K562 (cell line): ENCODE data around the gene ICA1. TPM values are rescaled to one million over a fixed set of nuclear protein-coding genes. Genes with fewer than 3 reads are reported as not detected.

Source experiments
- ATAC-seq: fragments of 200-7000 bp; cut with Tn5 transposase; 3 replicates; pipeline ENCODE4 v1.9.1; 2020; ENCODE audit warnings: moderate library complexity
- BruUV-seq: library from RNA; stranded (reverse); fragments of 400-500 nt; replicated peaks from 2 replicates; lab custom pipeline; 2021; lab: Mats Ljungman, UMichigan
- CTCF ChIA-PET: fragments of 300-600 bp; formaldehyde crosslinking; extraction: SDS; loops from one replicate; lab custom pipeline; 2021; ENCODE audit warnings: low intra/inter-chr PET ratio; lab: Yijun Ruan, JAX
- POLR2A ChIA-PET: fragments of 300-600, 350-650 bp; sonication (Branson Sonifier 250); formaldehyde crosslinking; extraction: SDS; loops from one replicate; lab custom pipeline; 2021; ENCODE audit warnings: antibody characterized with exemption, inconsistent platforms; lab: Yijun Ruan, JAX
- DNase-seq, 4 experiments: peaks; one replicate each; pipeline versions ENCODE4 v3.0.0 to v3.0.0-alpha.2; 2011 to 2018; ENCODE audit warnings: low spot score in 3 of 4, mixed read lengths in 3 of 4; ENCODE audit errors: extremely low read depth in 1 of 4
- FAIRE-seq: peaks from 2 replicates; lab custom pipeline; 2011; peaks lifted over from hg19 to GRCh38; lab: Jason Lieb, UNC
- H2AFZ ChIP-seq: 2 replicates; pipeline ENCODE4 v1.6.0; 2011; ENCODE audit warnings: low read depth, low read length, control low read depth, inconsistent platforms
- H3K27ac ChIP-seq: fragments of 200-600 bp; 3 replicates; pipeline ENCODE4 v1.8.0; 2011; ENCODE audit warnings: low read depth, mild to moderate bottlenecking, control low read depth, inconsistent platforms, low read length, moderate library complexity, mixed read lengths; ENCODE audit errors: extremely low read depth
- H3K27me3 ChIP-seq, 2 experiments: fragments of 300-600 bp in 1 of 2; 2 replicates in 1 of 2; 3 replicates in 1 of 2; pipeline versions ENCODE4 v1.6.0 to v1.8.0; 2011; ENCODE audit warnings: inconsistent platforms in 2 of 2, low read length in 2 of 2, mild to moderate bottlenecking in 1 of 2, mixed read lengths in 1 of 2, moderate library complexity in 1 of 2; ENCODE audit not compliant: control insufficient read depth in 2 of 2, insufficient read depth in 2 of 2
- H3K36me3 ChIP-seq: fragments of 300-600 bp; 3 replicates; pipeline ENCODE4 v1.8.0; 2011; ENCODE audit warnings: mild to moderate bottlenecking, low read length, inconsistent platforms; ENCODE audit not compliant: control insufficient read depth, insufficient read depth
- H3K4me1 ChIP-seq, 2 experiments: fragments of 200-600 bp in 1 of 2; replicated peaks in 1 of 2; 2 replicates in 1 of 2; 3 replicates in 1 of 2; pipeline versions ENCODE4 v1.5.1 to v1.8.0; 2011; ENCODE audit warnings: inconsistent platforms in 2 of 2, low read length in 2 of 2, mild to moderate bottlenecking in 1 of 2, mixed read lengths in 1 of 2, moderate library complexity in 1 of 2; ENCODE audit not compliant: control insufficient read depth in 2 of 2, insufficient read depth in 2 of 2
- H3K4me2 ChIP-seq: 2 replicates; pipeline ENCODE4 v1.6.1; 2011; ENCODE audit warnings: low read length, control low read depth, inconsistent platforms, mixed read lengths; ENCODE audit not compliant: insufficient read depth
- H3K4me3 ChIP-seq: fragments of 200-600 bp; sonication (generic), shearing (Covaris generic); 2 replicates; pipeline ENCODE4 v1.5.1; 2016; ENCODE audit warnings: control low read depth, inconsistent platforms
- H3K79me2 ChIP-seq: fragments of 200-600 bp; 3 replicates; pipeline ENCODE4 v1.8.0; 2011; ENCODE audit warnings: low read length, inconsistent platforms; ENCODE audit not compliant: control insufficient read depth, insufficient read depth
- H3K9ac ChIP-seq, 2 experiments: 2 replicates each; pipeline versions ENCODE4 v1.6.0 to v1.6.1; 2011; ENCODE audit warnings: low read depth in 2 of 2, low read length in 2 of 2, control low read depth in 1 of 2, inconsistent platforms in 1 of 2, mild to moderate bottlenecking in 1 of 2, mixed read lengths in 1 of 2; ENCODE audit not compliant: insufficient read depth in 1 of 2
- H3K9me1 ChIP-seq: one replicate; pipeline ENCODE4 v1.6.0; 2011; ENCODE audit warnings: inconsistent platforms, mild to moderate bottlenecking, low read length, moderate library complexity; ENCODE audit not compliant: control insufficient read depth, insufficient read depth
- H3K9me3 ChIP-seq: replicated peaks from 2 replicates; pipeline ENCODE4 v1.5.1; 2011; ENCODE audit warnings: low read depth, low read length, inconsistent platforms; ENCODE audit not compliant: control insufficient read depth, insufficient read depth
- H4K20me1 ChIP-seq: replicated peaks from 2 replicates; pipeline ENCODE4 v1.6.1; 2011; ENCODE audit warnings: low read length, inconsistent platforms, mixed read lengths; ENCODE audit not compliant: control insufficient read depth, insufficient read depth
- CBX8 ChIP-seq: fragments of 200-600 bp; sonication (generic); IDR thresholded peaks from 2 replicates; pipeline ENCODE4 v1.6.1; 2012; ENCODE audit warnings: borderline replicate concordance, mixed run types, low read depth, mild to moderate bottlenecking, moderate library complexity, mixed read lengths, low read length, control low read depth, inconsistent platforms; ENCODE audit not compliant: poor library complexity, severe bottlenecking; ENCODE audit errors: extremely low read depth
- CHD2 ChIP-seq: IDR thresholded peaks from 2 replicates; pipeline ENCODE4 v1.6.1; 2011; ENCODE audit warnings: low read depth, low read length
- FOXM1 ChIP-seq, 2 experiments: fragments of 450-650 bp in 1 of 2; sonication (generic) in 1 of 2; formaldehyde crosslinking in 1 of 2; IDR thresholded peaks; 2 replicates each; pipeline versions ENCODE4 v1.6.1 to v1.9.0; 2017 to 2022; ENCODE audit warnings: low read depth in 2 of 2, mild to moderate bottlenecking in 2 of 2, missing genetic modification reagents in 1 of 2, moderate library complexity in 1 of 2
- GMEB1 ChIP-seq: fragments of 250-450 bp; sonication (Bioruptor Pico); IDR thresholded peaks from 2 replicates; pipeline ENCODE4 v1.4.0; 2020; ENCODE audit warnings: mild to moderate bottlenecking
- GTF3C2 ChIP-seq: IDR thresholded peaks from 3 replicates; pipeline ENCODE4 v1.6.1; 2011; ENCODE audit warnings: borderline replicate concordance, mild to moderate bottlenecking, moderate library complexity; ENCODE audit not compliant: insufficient read length; ENCODE audit errors: extremely low read depth
- KLF13 ChIP-seq: fragments of 450-650 bp; IDR thresholded peaks from 2 replicates; pipeline ENCODE4 v1.6.1; 2016; ENCODE audit warnings: missing genetic modification characterization, low read depth, mild to moderate bottlenecking, missing compliant biosample characterization, moderate library complexity, borderline replicate concordance
- POLR2A ChIP-seq: fragments of 450-650 bp; conservative IDR thresholded peaks from 2 replicates; pipeline ENCODE4 v1.6.1; 2016
- RNF2 ChIP-seq: sonication (generic); IDR thresholded peaks from 2 replicates; pipeline ENCODE4 v1.6.1; 2016
- RUNX1 ChIP-seq: sonication (generic); IDR thresholded peaks from 2 replicates; pipeline ENCODE4 v1.6.1; 2016; ENCODE audit warnings: antibody characterized with exemption, low read depth
- SIN3B ChIP-seq: fragments of 450-650 bp; IDR thresholded peaks from 2 replicates; pipeline ENCODE4 v1.6.1; 2017; ENCODE audit warnings: low read depth, mild to moderate bottlenecking, moderate library complexity
- SRF ChIP-seq, 2 experiments: fragments of 250-450, 450-650 bp in 1 of 2; sonication (Bioruptor Pico) in 1 of 2; sonication (generic) in 1 of 2; formaldehyde crosslinking; IDR thresholded peaks; 2 replicates each; pipeline versions ENCODE4 v1.5.0 to v1.5.1; 2020 to 2022; ENCODE audit warnings: mild to moderate bottlenecking in 1 of 2, missing genetic modification reagents in 1 of 2
- TARDBP ChIP-seq: fragments of 450-650 bp; IDR thresholded peaks from 2 replicates; pipeline ENCODE4 v1.6.1; 2016
- TEAD4 ChIP-seq, 2 experiments: sonication (generic) in 1 of 2; formaldehyde crosslinking in 1 of 2; IDR thresholded peaks; 2 replicates each; pipeline versions ENCODE4 v1.6.1 to v1.8.0; 2012 to 2022; ENCODE audit warnings: borderline replicate concordance in 1 of 2, inconsistent platforms in 1 of 2, low read length in 1 of 2, mild to moderate bottlenecking in 1 of 2, missing genetic modification reagents in 1 of 2
- ZC3H8 ChIP-seq: fragments of 450-650 bp; IDR thresholded peaks from 2 replicates; pipeline ENCODE4 v1.6.1; 2017
- ZNF121 ChIP-seq: sonication (generic); formaldehyde crosslinking; conservative IDR thresholded peaks from 2 replicates; pipeline ENCODE4 v1.8.0; 2022; ENCODE audit warnings: missing genetic modification reagents
- ZNF224 ChIP-seq: sonication (generic); formaldehyde crosslinking; IDR thresholded peaks from 2 replicates; pipeline ENCODE4 v1.8.0; 2022; ENCODE audit warnings: mild to moderate bottlenecking, missing genetic modification reagents
- ZNF232 ChIP-seq: sonication (generic); formaldehyde crosslinking; IDR thresholded peaks from 2 replicates; pipeline ENCODE4 v1.8.0; 2022; ENCODE audit warnings: mild to moderate bottlenecking, missing genetic modification reagents
- ZNF347 ChIP-seq: fragments of 450-650 bp; formaldehyde crosslinking; IDR thresholded peaks from 2 replicates; pipeline ENCODE4 v1.4.0; 2020; ENCODE audit warnings: low read depth, mild to moderate bottlenecking, moderate library complexity
- ZNF764 ChIP-seq: fragments of 250-450 bp; sonication (Bioruptor Pico); IDR thresholded peaks from 2 replicates; pipeline ENCODE4 v1.4.0; 2020; ENCODE audit warnings: low read depth, mild to moderate bottlenecking, moderate library complexity
- WGBS: fragments of 100-300 bp; shearing (Covaris generic); methylation state at CpG from one replicate; pipeline ENCODE4 v1.1.6; 2016; ENCODE audit warnings: low coverage, mixed read lengths; ENCODE audit not compliant: insufficient coverage; ENCODE audit errors: missing lambda C conversion rate; 5-methylcytosine and 5-hydroxymethylcytosine counted together
- in situ Hi-C: fragments of 300-500 bp; cut with MboI; formaldehyde crosslinking; loops from 4 replicates; pipeline ENCODE4 v1.15.0; 2018; ENCODE audit warnings: inconsistent platforms, mixed read lengths
- intact Hi-C: fragments of 100-400 bp; cut with micrococcal nuclease; formaldehyde crosslinking; loops from 2 replicates; pipeline ENCODE4 v1.14.2; 2022
- polyA plus RNA-seq, 8 experiments: library from polyadenylated mRNA; depleted of rRNA in 4 of 8; stranded (reverse) in 5 of 8; unstranded in 3 of 8; fragments of >200 nt; fragmentation: Nextera tagmentation in 2 of 8; fragmentation: Illumina TruSeq in 1 of 8; extraction: Ambion mirVana in 2 of 8; extraction: Trizol in 1 of 8; gene quantifications; 2 replicates each; pipeline versions ENCODE4 v1.2.1 to v1.2.3, GENCODE V29; 2011 to 2014; ENCODE audit warnings: inconsistent platforms in 1 of 8, missing spikeins in 1 of 8
- total RNA-seq, 7 experiments: library from RNA; depleted of rRNA in 6 of 7; stranded (reverse); fragments of >200 nt in 6 of 7; fragmentation: Illumina TruSeq in 2 of 7; extraction: Trizol in 2 of 7; gene quantifications; 2 replicates each; pipeline versions ENCODE4 v1.2.1 to v1.2.3, GENCODE V29; 2011 to 2021; ENCODE audit warnings: low replicate concordance in 1 of 7

Gene ICA1
- total and polyA plus RNA-seq, 9 of the 15 experiments (the other 6 are each of a cell fraction or from before 2014, with no cell fraction given) = 7.1 to 22.3 (median 16.4) TPM

GRCh38 chr7:8112685-8113084 is 149.3 kb downstream of the ICA1 start:
- intact Hi-C loops = loop anchor here (10.0 kb wide), 1 partner anchor 182 kb away; no protein-coding TSS in a partner anchor
- no peak overlapping the region for H2AFZ ChIP-seq
- CTCF ChIA-PET = no interaction called here
- no peak for DNase-seq
- BruUV-seq = no TSS peak
- no peak overlapping the region for H3K27ac ChIP-seq
- no peaks in the 10 kb centered on the region for H3K36me3 ChIP-seq
- POLR2A ChIA-PET = interaction anchor here (0.8 to 1.3 kb wide), 2 partner anchors 10 to 20 kb away, joined by 4 read pairs; no protein-coding TSS in a partner anchor
- H3K79me2 ChIP-seq = no peaks in the 10 kb centered on the region
- H3K9me3 ChIP-seq = no peaks in the 10 kb centered on the region
- H3K4me3 ChIP-seq = no peak overlapping the region
- no peak for TF ChIP-seq GTF3C2
- no peak for TF ChIP-seq RNF2
- no peak for TF ChIP-seq GMEB1 (CRISPR knock-in tag)
- TF ChIP-seq KLF13 (tag) = no peak
- no peak for TF ChIP-seq TARDBP
- no peak for TF ChIP-seq TEAD4 (IDR thresholded peaks at IDR 0.05; ENCODE audit: low read length)
- TF ChIP-seq TEAD4 (CRISPR knock-in tag; IDR thresholded peaks at IDR 0.05; ENCODE audit: borderline replicate concordance) = no peak
- no peak for TF ChIP-seq POLR2A
- TF ChIP-seq RUNX1 = no peak
- no peak for TF ChIP-seq FOXM1 (IDR thresholded peaks at IDR 0.05; ENCODE audit: low read depth)
- no peak for TF ChIP-seq FOXM1 (CRISPR knock-in tag; IDR thresholded peaks at IDR 0.05; ENCODE audit: low read depth)
- no peak for TF ChIP-seq SRF (CRISPR knock-in tag; IDR thresholded peaks at IDR 0.05)
- no peak for TF ChIP-seq ZC3H8
- TF ChIP-seq ZNF232 = no peak
- no peak for TF ChIP-seq CBX8
- TF ChIP-seq ZNF764 (CRISPR knock-in tag) = no peak
- no peak for TF ChIP-seq ZNF224 (CRISPR knock-in tag)
- no peak for TF ChIP-seq ZNF347 (CRISPR knock-in tag)
- no peak for TF ChIP-seq SIN3B
- no peak for TF ChIP-seq CHD2
- no peak for TF ChIP-seq ZNF121 (CRISPR knock-in tag)
- TF ChIP-seq, all 486 proteins: peak for 0
- no peak overlapping the region for H3K4me2 ChIP-seq
- in situ Hi-C loops = no loop called here
- WGBS = 58% methylated on average over 2 of the region's 2 CpGs
- FAIRE-seq (no peak), ATAC-seq (no peak)
- H3K9ac ChIP-seq = no peak overlapping the region
- H3K27me3 ChIP-seq = no peaks in the 10 kb centered on the region
- no peaks in the 10 kb centered on the region for H4K20me1 ChIP-seq
- no peaks in the 10 kb centered on the region for H3K9me1 ChIP-seq
- no peaks in the 10 kb centered on the region for H3K4me1 ChIP-seq
